Measurements from ENCODE around the gene ATRIP. TPM values are rescaled to one million over a fixed set of nuclear protein-coding genes. Genes with fewer than 3 reads are reported as not detected.

ATRIP gene
- total and polyA plus RNA-seq, 2 experiments from 2014 or later: 4.3 to 4.5 TPM

GRCh38 chr3:48433472-48434118, 12.9 kb upstream of the ATRIP start:
- H3K27ac ChIP-seq: peak overlapping the region; percentile 96
- 65% methylated on average over 12 of the region's 12 CpGs for WGBS (ENCODE audit: low lambda C conversion rate, missing lambda C conversion rate)
- H3K4me2 ChIP-seq: peak overlapping the region; percentile 71
- peak; percentile 79 for DNase-seq (ENCODE audit: low spot score)
- TF ChIP-seq CTCF (IDR thresholded peaks at IDR 0.05; ENCODE audit: poor library complexity) (no peak), EZH2phosphoT487 (IDR thresholded peaks at IDR 0.05; ENCODE audit: low read depth, severe bottlenecking, unreplicated experiment) (no peak), EZH2 (IDR thresholded peaks at IDR 0.05; ENCODE audit: borderline replicate concordance) (no peak)
- no peaks in the 10 kb centered on the region for H3K9me2 ChIP-seq (replicated peaks; ENCODE audit: insufficient read depth)
- H2AFZ ChIP-seq: no peak overlapping the region
- H3K4me3 ChIP-seq: no peak overlapping the region
- peaks cover 42% of the 10 kb centered on the region for H3K79me2 ChIP-seq
- peaks cover 49% of the 10 kb centered on the region for H3K4me1 ChIP-seq (ENCODE audit: insufficient read depth)
- no peaks in the 10 kb centered on the region for H3K9me3 ChIP-seq (ENCODE audit: low read depth)
- no peaks in the 10 kb centered on the region for H3K36me3 ChIP-seq (replicated peaks; ENCODE audit: insufficient read depth, low read depth)
- H3K27me3 ChIP-seq: no peaks in the 10 kb centered on the region
- H4K20me1 ChIP-seq (ENCODE audit: insufficient read depth, poor library complexity, severe bottlenecking): no peaks in the 10 kb centered on the region

GRCh38 chr3:48434591-48435222, 11.8 kb upstream of the ATRIP start:
- no peak for DNase-seq (ENCODE audit: low spot score)
- Histone ChIP-seq H3K9me3 (ENCODE audit: low read depth) (no peaks in the 10 kb centered on the region), H2AFZ (no peak overlapping the region), H3K79me2 (peaks cover 47% of the 10 kb centered on the region), H3K27me3 (no peaks in the 10 kb centered on the region), H3K4me1 (ENCODE audit: insufficient read depth) (peaks cover 49% of the 10 kb centered on the region), H3K36me3 (replicated peaks; ENCODE audit: insufficient read depth, low read depth) (no peaks in the 10 kb centered on the region), H3K9me2 (replicated peaks; ENCODE audit: insufficient read depth) (no peaks in the 10 kb centered on the region), H3K27ac (peak overlapping the region; percentile 95), H4K20me1 (ENCODE audit: insufficient read depth, poor library complexity, severe bottlenecking) (no peaks in the 10 kb centered on the region), H3K4me2 (peak overlapping the region; percentile 16), H3K4me3 (no peak overlapping the region)
- 87% methylated on average over 15 of the region's 15 CpGs for WGBS (ENCODE audit: low lambda C conversion rate, missing lambda C conversion rate)
- no peak for TF ChIP-seq CTCF (IDR thresholded peaks at IDR 0.05; ENCODE audit: poor library complexity)
- no peak for TF ChIP-seq EZH2phosphoT487 (IDR thresholded peaks at IDR 0.05; ENCODE audit: low read depth, severe bottlenecking, unreplicated experiment)
- TF ChIP-seq EZH2 (IDR thresholded peaks at IDR 0.05; ENCODE audit: borderline replicate concordance): no peak

GRCh38 chr3:48435223-48435595, 11.3 kb upstream of the ATRIP start:
- Histone ChIP-seq H3K4me3 (no peak overlapping the region), H3K27me3 (no peaks in the 10 kb centered on the region)
- WGBS (ENCODE audit: low lambda C conversion rate, missing lambda C conversion rate): 97% methylated on average over 4 of the region's 4 CpGs

More at GRCh38 chr3:48435223-48435595, 11.3 kb upstream of the ATRIP start:
- no peak for TF ChIP-seq EZH2 (IDR thresholded peaks at IDR 0.05; ENCODE audit: borderline replicate concordance)
- TF ChIP-seq EZH2phosphoT487 (IDR thresholded peaks at IDR 0.05; ENCODE audit: low read depth, severe bottlenecking, unreplicated experiment): no peak
- TF ChIP-seq CTCF (IDR thresholded peaks at IDR 0.05; ENCODE audit: poor library complexity): no peak
- no peaks in the 10 kb centered on the region for H4K20me1 ChIP-seq (ENCODE audit: insufficient read depth, poor library complexity, severe bottlenecking)
- no peaks in the 10 kb centered on the region for H3K9me3 ChIP-seq (ENCODE audit: low read depth)
- no peaks in the 10 kb centered on the region for H3K36me3 ChIP-seq (replicated peaks; ENCODE audit: insufficient read depth, low read depth)
- H2AFZ ChIP-seq: no peak overlapping the region
- DNase-seq (ENCODE audit: low spot score): no peak
- H3K4me2 ChIP-seq: no peak overlapping the region
- peak overlapping the region; percentile 95 for H3K27ac ChIP-seq
- H3K79me2 ChIP-seq: peaks cover 47% of the 10 kb centered on the region
- H3K4me1 ChIP-seq (ENCODE audit: insufficient read depth): peaks cover 47% of the 10 kb centered on the region
- H3K9me2 ChIP-seq (replicated peaks; ENCODE audit: insufficient read depth): no peaks in the 10 kb centered on the region
